ENCODE results near the gene PADI6.

- TF ChIP-seq CTCF (IDR thresholded peaks at IDR 0.05) (no peak), POLR2A (IDR thresholded peaks at IDR 0.05) (no peak)
These were observed 60.4 kb downstream of the PADI6 start for GRCh38 chr1:17432412-17432811.
